GM13976 (cell line): Measurements from ENCODE around the gene SYNGAP1.
"Not testable (repeated sequence)": the region's sequence is repeated elsewhere in the genome, so short reads cannot be mapped to it uniquely, and the experiment has no call there.

Experiments
- DNase-seq: peaks from one replicate; pipeline ENCODE4 v3.0.0; 2012; ENCODE audit warnings: low spot score
- CTCF ChIP-seq: IDR thresholded peaks from 2 replicates; pipeline ENCODE4 v1.5.1; 2012; ENCODE audit warnings: borderline replicate concordance, mild to moderate bottlenecking; ENCODE audit not compliant: insufficient read depth; ENCODE audit errors: extremely low read depth, missing control alignments, control extremely low read depth
- in situ Hi-C: fragments of 300-500 bp; cut with MboI; formaldehyde crosslinking; loops from one replicate; pipeline ENCODE4 v1.12.0; 2022; ENCODE audit warnings: low sequenced_read_pairs, mixed read lengths, inconsistent platforms; ENCODE audit not compliant: unreplicated experiment

SYNGAP1 gene

GRCh38 chr6:33481192-33481591, 61.3 kb downstream of the SYNGAP1 start:
- DNase-seq: no peak
- in situ Hi-C loops: no loop called here
- no peak for TF ChIP-seq CTCF

- DNase-seq, in situ Hi-C loops: not testable (repeated sequence)
Observed at GRCh38 chr6:33482620-33483019, 62.8 kb downstream of the SYNGAP1 start.

GRCh38 chr6:33483678-33484077, 63.8 kb downstream of the SYNGAP1 start:
- TF ChIP-seq CTCF: no peak
- DNase-seq: no peak
- in situ Hi-C loops: no loop called here

DNA sequence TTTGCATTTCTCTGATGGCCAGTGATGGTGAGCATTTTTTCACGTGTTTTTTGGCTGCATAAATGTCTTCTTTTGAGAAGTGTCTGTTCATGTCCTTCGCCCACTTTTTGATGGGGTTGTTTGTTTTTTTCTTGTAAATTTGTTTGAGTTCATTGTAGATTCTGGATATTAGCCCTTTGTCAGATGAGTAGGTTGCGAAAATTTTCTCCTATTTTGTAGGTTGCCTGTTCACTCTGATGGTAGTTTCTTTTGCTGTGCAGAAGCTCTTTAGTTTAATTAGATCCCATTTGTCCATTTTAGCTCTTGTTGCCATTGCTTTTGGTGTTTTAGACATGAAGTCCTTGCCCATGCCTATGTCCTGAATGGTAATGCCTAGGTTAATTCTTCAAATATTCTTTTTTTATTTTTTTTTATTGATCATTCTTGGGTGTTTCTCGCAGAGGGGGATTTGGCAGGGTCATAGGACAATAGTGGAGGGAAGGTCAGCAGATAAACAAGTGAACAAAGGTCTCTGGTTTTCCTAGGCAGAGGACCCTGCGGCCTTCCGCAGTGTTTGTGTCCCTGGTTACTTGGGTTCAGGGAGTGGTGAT, 64.9 kb downstream of the SYNGAP1 start:
- in situ Hi-C loops, DNase-seq: not testable (repeated sequence)

GRCh38 chr6:33485680-33486079, 65.8 kb downstream of the SYNGAP1 start:
- in situ Hi-C loops, DNase-seq: not testable (repeated sequence)

GRCh38 chr6:33488339-33488738, 68.5 kb downstream of the SYNGAP1 start:
- TF ChIP-seq CTCF: no peak
- in situ Hi-C loops: no loop called here
- no peak for DNase-seq

- no peak for DNase-seq
- in situ Hi-C loops: no loop called here
- no peak for TF ChIP-seq CTCF
Observed at GRCh38 chr6:33490198-33490597, 70.3 kb downstream of the SYNGAP1 start.

- TF ChIP-seq CTCF: no peak
- in situ Hi-C loops: no loop called here
- no peak for DNase-seq
Observed at GRCh38 chr6:33490621-33491020, 70.8 kb downstream of the SYNGAP1 start.
